Islet precursor cell (in vitro differentiated cells): ENCODE results near the gene ZNF597.

Source experiments
- DNase-seq: peaks from one replicate; pipeline ENCODE4 v3.0.0-alpha.2; 2018

ZNF597 gene

GRCh38 chr16:3439637-3440036 is 3.7 kb downstream of the ZNF597 start:
- no peak for DNase-seq

- no peak for DNase-seq
These were observed 8.9 kb downstream of the ZNF597 start for GRCh38 chr16:3434373-3434772.

GRCh38 chr16:3431779-3432219 is 11.5 kb downstream of the ZNF597 start:
- no peak for DNase-seq

GRCh38 chr16:3413730-3414379 is 29.4 kb downstream of the ZNF597 start:
- no peak for DNase-seq

GRCh38 chr16:3408561-3409197 is 34.6 kb downstream of the ZNF597 start:
- no peak for DNase-seq

- DNase-seq: no peak
These were observed 41.4 kb downstream of the ZNF597 start for GRCh38 chr16:3401719-3402397.

- DNase-seq: peak; percentile 100
These were observed 42.3 kb downstream of the ZNF597 start, which contains the start of the genes ZNF174 and ZSCAN32 for GRCh38 chr16:3400779-3401688. Gene ZNF174, plus strand, starts transcription at chr16:3401215. Its CDS starts 790 bp downstream, at chr16:3402005. Gene ZSCAN32, minus strand, starts transcription at chr16:3401004. Its CDS starts 3,447 bp downstream, at chr16:3397557.

- DNase-seq: no peak
These were observed 42.9 kb downstream of the ZNF597 start for GRCh38 chr16:3400446-3400778.

- no peak for DNase-seq
These were observed 53.5 kb downstream of the ZNF597 start for GRCh38 chr16:3389663-3390338.

GRCh38 chr16:3388325-3388724 is 55.0 kb downstream of the ZNF597 start:
- no peak for DNase-seq

- no peak for DNase-seq
These were observed 60.3 kb downstream of the ZNF597 start for GRCh38 chr16:3383045-3383448.
